Natural killer cell (primary cell): ENCODE measurements around the gene KRTAP5-6. TPM values are rescaled to one million over a fixed set of nuclear protein-coding genes. Genes with fewer than 3 reads are reported as not detected.

Experiments used
- ATAC-seq, 3 donors: fragments of 150-1000 bp in 2 of 3; fragments of 200-7000 bp in 1 of 3; cut with Tn5 transposase; 1 replicate in 1 of 3; 2 replicates in 2 of 3; pipeline ENCODE4 v1.10.0; 2021; ENCODE audit warnings: mild to moderate bottlenecking in 2 of 3, moderate library complexity in 2 of 3
- DNase-seq, 2 donors: peaks; one replicate each; pipeline versions ENCODE4 v3.0.0 to v3.0.0-alpha.2; 2013 to 2021; ENCODE audit warnings: mixed read lengths in 1 of 2
- H3K27ac ChIP-seq: one replicate; pipeline ENCODE4 v1.5.1; 2013; ENCODE audit warnings: mild to moderate bottlenecking, low read length
- H3K27me3 ChIP-seq: one replicate; pipeline ENCODE4 v1.6.1; 2013; ENCODE audit warnings: low read length; ENCODE audit not compliant: control insufficient read depth, insufficient read depth
- H3K36me3 ChIP-seq: one replicate; pipeline ENCODE4 v1.6.1; 2013; ENCODE audit warnings: low read length; ENCODE audit not compliant: control insufficient read depth, insufficient read depth
- H3K4me1 ChIP-seq: one replicate; pipeline ENCODE4 v1.6.1; 2013; ENCODE audit warnings: low read length; ENCODE audit not compliant: control insufficient read depth, insufficient read depth
- H3K4me3 ChIP-seq: one replicate; pipeline ENCODE4 v1.5.1; 2013; ENCODE audit warnings: low read length
- H3K9me3 ChIP-seq: one replicate; pipeline ENCODE4 v1.6.1; 2013; ENCODE audit warnings: low read length; ENCODE audit not compliant: control insufficient read depth, insufficient read depth
- H3K27ac Mint-ChIP-seq, 2 donors: one replicate each; pipeline ENCODE4 v1.8.0; 2022; ENCODE audit warnings: mild to moderate bottlenecking in 2 of 2, mixed read lengths in 2 of 2, moderate library complexity in 1 of 2
- H3K27me3 Mint-ChIP-seq, 2 donors: one replicate each; pipeline ENCODE4 v1.8.0; 2022; ENCODE audit warnings: low read depth in 2 of 2, mixed read lengths in 2 of 2
- H3K36me3 Mint-ChIP-seq: one replicate; pipeline ENCODE4 v1.8.0; 2022; ENCODE audit warnings: mixed read lengths
- H3K4me1 Mint-ChIP-seq, 2 donors: one replicate each; pipeline ENCODE4 v1.8.0; 2022; ENCODE audit warnings: mixed read lengths in 2 of 2
- H3K4me3 Mint-ChIP-seq: one replicate; pipeline ENCODE4 v1.8.0; 2022; ENCODE audit warnings: mild to moderate bottlenecking, moderate library complexity, mixed read lengths
- H3K9me3 Mint-ChIP-seq, 2 donors: one replicate each; pipeline ENCODE4 v1.8.0; 2022; ENCODE audit warnings: mixed read lengths in 2 of 2
- WGBS: methylation state at CpG from one replicate; pipeline ENCODE4 v1.1.7; 2013; ENCODE audit warnings: missing lambda C conversion rate; ENCODE audit not compliant: insufficient coverage; 5-methylcytosine and 5-hydroxymethylcytosine counted together
- intact Hi-C: fragments of 100-400 bp; cut with micrococcal nuclease; formaldehyde crosslinking; loops from one replicate; pipeline ENCODE4 v1.14.2; 2022
- total RNA-seq, 4 donors: library from RNA; stranded (reverse); fragments of 120-200 nt in 1 of 4; gene quantifications; one replicate each; pipeline versions ENCODE4 v1.2.3 to v1.2.4, GENCODE V29; 2013 to 2022
- TF ChIP-seq, protein P1 (sequence below): fragments of 200-600 bp; IDR thresholded peaks from one replicate; pipeline ENCODE4 v1.8.0; 2022; ENCODE audit warnings: antibody characterized with exemption

Gene KRTAP5-6
- total RNA-seq, 3 donors from 2014 or later (not counting 1 experiment from before 2014, with no cell fraction given) = not detected

DNA sequence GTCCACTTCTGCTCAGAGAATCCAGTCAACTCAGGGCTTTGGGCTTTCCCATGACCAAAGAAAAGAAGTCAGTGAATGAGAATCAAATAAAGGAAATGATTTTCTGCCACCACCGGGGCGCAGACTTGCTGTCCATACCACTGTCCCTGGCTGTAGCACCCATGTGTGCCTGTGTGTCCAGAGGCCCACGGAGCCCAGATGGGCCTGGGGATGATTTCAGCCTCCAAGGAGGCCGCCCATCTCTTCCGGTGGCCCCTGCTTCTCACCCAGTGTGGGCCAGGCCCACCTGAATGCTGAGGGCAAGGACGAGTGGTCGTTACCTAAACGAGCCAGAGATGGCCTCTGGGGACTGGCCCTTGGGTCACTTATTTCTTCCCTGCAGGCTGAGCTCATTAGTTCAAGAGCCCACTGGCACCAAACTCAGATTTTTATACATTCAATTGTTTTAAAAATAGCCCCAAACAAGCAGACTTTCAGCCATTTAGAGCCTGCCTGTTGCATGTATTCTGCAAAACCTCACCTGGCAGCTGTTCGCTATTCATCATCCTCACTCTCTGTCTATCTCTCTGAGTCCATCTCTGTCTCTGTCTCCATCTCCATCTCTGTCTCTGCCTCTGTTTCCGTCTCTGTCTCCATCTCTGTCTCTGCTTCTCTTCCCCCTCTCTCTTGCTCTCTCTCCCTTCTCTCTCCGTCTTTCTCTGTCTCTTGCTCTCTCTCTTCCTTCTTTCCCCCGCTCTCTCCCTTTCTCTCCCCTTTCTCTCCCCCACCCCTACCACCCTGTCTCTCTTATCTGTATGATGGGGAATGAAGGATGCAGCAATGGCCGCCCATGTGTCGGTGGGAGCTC is 43.2 kb upstream of the KRTAP5-6 start:
- no peaks in the 10 kb centered on the region for H3K36me3 ChIP-seq
- H3K36me3 Mint-ChIP-seq = no peaks in the 10 kb centered on the region
- H3K4me3 ChIP-seq = no peak overlapping the region
- no peak overlapping the region for H3K27ac Mint-ChIP-seq
- no peak for ATAC-seq
- peaks cover 0 to 29% of the 10 kb centered on the region in 2 donors for H3K27me3 Mint-ChIP-seq
- no peaks in the 10 kb centered on the region for H3K27me3 ChIP-seq
- no peaks in the 10 kb centered on the region for H3K9me3 Mint-ChIP-seq
- DNase-seq = no peak
- TF ChIP-seq, protein P1, sequence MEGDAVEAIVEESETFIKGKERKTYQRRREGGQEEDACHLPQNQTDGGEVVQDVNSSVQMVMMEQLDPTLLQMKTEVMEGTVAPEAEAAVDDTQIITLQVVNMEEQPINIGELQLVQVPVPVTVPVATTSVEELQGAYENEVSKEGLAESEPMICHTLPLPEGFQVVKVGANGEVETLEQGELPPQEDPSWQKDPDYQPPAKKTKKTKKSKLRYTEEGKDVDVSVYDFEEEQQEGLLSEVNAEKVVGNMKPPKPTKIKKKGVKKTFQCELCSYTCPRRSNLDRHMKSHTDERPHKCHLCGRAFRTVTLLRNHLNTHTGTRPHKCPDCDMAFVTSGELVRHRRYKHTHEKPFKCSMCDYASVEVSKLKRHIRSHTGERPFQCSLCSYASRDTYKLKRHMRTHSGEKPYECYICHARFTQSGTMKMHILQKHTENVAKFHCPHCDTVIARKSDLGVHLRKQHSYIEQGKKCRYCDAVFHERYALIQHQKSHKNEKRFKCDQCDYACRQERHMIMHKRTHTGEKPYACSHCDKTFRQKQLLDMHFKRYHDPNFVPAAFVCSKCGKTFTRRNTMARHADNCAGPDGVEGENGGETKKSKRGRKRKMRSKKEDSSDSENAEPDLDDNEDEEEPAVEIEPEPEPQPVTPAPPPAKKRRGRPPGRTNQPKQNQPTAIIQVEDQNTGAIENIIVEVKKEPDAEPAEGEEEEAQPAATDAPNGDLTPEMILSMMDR = no peak
- H3K9me3 ChIP-seq = no peaks in the 10 kb centered on the region
- intact Hi-C loops = loop anchor here (2.0 kb wide), 2 partner anchors 41 to 179 kb away; no protein-coding TSS in a partner anchor
- H3K4me3 Mint-ChIP-seq = no peak overlapping the region
- H3K4me1 ChIP-seq = peaks cover 10% of the 10 kb centered on the region
- H3K27ac ChIP-seq = no peak overlapping the region
- WGBS = 88% methylated on average over 13 of the region's 14 CpGs
- peaks cover 0 to 1% of the 10 kb centered on the region in 2 donors for H3K4me1 Mint-ChIP-seq

DNA sequence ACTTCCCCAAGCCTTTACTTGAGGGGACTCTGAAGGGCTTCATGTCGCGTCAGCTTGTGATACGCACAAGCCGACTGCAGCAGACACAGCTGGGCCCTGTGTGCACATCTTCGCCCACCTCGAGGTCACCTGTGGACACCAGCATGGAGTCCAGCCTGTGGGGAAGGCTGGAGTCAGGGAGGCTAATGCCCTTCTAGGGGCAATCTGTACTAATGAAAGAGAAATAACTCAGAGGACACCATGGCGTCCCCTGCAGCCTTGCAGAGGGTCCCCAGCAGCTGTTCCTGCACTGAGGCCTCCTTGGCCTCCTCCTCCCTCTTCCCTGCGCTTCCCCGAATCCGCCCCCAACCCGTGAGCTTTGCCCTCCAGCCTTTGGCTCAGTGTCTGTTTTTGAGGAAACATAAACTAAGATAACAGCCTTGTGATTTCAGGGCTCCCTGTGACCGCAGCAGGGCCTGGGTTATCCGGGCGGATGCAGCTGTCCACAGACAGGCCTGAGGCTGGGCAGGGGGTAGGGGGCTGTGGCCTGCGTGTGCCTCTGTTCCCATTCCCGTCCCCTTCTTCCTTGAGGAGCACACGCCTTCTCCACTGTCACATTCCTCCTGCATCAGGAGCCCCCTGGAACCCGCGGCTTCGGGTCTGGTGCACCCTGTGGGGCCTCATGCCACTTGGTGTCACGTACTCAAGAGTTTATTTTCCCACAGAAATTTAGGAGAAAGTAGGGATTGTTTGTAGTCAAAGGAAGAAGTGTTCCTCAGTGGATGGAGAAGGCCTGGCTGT is 42.4 kb upstream of the KRTAP5-6 start:
- Mint-ChIP-seq H3K27ac (no peak overlapping the region), H3K27me3 (peaks cover 3 to 35% of the 10 kb centered on the region in 2 donors), H3K9me3 (no peaks in the 10 kb centered on the region), H3K4me1 (peaks cover 6 to 10% of the 10 kb centered on the region in 2 donors), H3K4me3 (no peak overlapping the region), H3K36me3 (peaks cover 4% of the 10 kb centered on the region)
- ATAC-seq (no peak), DNase-seq (no peak)
- Histone ChIP-seq H3K4me3 (no peak overlapping the region), H3K36me3 (no peaks in the 10 kb centered on the region), H3K27ac (no peak overlapping the region), H3K9me3 (no peaks in the 10 kb centered on the region), H3K27me3 (no peaks in the 10 kb centered on the region), H3K4me1 (peaks cover 18% of the 10 kb centered on the region)
- TF ChIP-seq, protein P1 = no peak
- WGBS = 47% methylated on average over 21 of the region's 21 CpGs
- intact Hi-C loops = no loop called here

DNA sequence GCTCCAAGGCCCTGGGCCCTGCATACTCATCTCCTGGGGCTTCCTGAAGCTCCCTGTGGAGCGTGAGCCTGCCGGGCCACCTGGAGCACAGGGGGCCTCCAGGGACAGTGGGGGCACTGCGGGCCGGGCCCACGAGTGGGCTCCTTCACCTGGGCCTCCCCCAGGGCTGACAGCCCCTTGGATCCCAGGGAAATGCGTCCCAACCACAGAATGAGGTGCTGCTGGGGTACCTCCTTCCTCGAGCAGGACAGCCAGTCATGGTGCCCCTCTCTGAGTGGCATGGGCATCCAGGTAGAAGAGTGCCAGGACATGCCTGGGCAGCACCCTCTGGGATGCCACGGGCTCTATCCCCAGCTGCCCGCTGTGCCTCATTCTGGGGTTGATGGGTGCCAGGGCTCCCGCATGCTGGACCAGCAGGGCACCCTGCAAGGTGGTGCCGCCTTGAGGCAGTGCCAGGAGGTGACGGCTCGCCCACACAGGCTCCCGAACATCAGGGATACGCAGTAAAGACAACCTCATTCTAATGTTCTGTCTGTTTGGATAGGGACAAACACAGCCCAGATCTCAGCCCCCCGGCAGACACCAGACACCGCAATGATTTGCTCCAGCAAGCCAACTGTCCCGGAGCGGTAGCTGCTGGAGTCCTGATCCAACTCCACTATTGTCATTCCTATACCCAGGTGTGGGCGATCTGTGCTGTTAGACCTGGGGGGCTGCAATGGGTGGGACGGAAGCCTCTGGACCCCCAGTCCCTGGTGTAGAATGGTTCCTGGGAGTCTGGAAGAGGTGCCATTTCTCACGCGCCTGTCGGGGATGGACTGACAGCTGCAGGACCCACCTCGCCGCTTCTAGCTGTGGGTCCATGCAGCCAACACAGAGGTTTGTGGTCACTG is 41.6 kb upstream of the KRTAP5-6 start:
- H3K4me1 ChIP-seq = peaks cover 26% of the 10 kb centered on the region
- TF ChIP-seq, protein P1 = no peak
- no peak for ATAC-seq
- no peak overlapping the region for H3K27ac ChIP-seq
- DNase-seq = no peak
- no peaks in the 10 kb centered on the region for H3K36me3 ChIP-seq
- intact Hi-C loops = no loop called here
- Mint-ChIP-seq H3K27me3 (peaks cover 8 to 43% of the 10 kb centered on the region in 2 donors), H3K4me3 (no peak overlapping the region), H3K36me3 (peaks cover 6% of the 10 kb centered on the region), H3K4me1 (peaks cover 14 to 18% of the 10 kb centered on the region in 2 donors), H3K27ac (no peak overlapping the region), H3K9me3 (no peaks in the 10 kb centered on the region)
- no peak overlapping the region for H3K4me3 ChIP-seq
- H3K9me3 ChIP-seq = no peaks in the 10 kb centered on the region
- no peaks in the 10 kb centered on the region for H3K27me3 ChIP-seq
- WGBS = 84% methylated on average over 26 of the region's 26 CpGs
